ENCODE data around the gene TCF25. TPM values are rescaled to one million over a fixed set of nuclear protein-coding genes. Genes with fewer than 3 reads are reported as not detected.

The TCF25 gene
- total and polyA plus RNA-seq, 2 experiments from 2014 or later: 95.4 to 143 TPM

DNA sequence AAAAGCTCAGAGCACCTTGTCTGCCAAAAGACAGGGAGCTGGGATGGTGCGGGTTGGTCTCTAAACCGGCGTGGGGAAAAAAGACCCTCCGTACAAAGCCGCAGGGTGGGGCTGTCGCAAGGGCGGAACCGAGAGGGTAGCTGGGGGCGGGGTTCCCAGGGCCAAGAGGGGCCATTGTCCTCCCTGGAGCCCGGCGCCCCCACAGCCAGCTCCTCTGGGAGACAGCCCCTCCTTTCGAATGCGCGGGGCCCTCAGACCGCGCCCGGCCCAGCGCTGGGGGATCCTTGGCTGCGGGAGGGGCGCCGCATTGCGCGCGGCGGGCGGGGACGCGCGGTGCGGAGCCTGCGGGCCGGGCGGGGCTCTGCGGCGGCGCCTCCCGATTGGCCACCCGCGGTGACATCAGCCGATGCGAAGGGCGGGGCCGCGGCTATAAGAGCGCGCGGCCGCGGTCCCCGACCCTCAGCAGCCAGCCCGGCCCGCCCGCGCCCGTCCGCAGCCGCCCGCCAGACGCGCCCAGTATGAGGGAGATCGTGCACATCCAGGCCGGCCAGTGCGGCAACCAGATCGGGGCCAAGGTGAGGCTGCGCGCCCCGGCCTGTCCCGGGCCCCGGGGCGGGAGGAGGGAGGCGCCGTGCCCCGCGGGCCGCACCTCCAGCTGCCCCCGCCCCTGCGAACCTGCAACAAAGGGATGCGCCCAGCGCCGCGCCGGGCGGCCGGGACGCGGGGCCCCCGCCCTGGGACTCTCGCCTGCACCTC, 49.7 kb downstream of the TCF25 start, which contains the start of gene TUBB3 (continued):
- TF ChIP-seq EZH2phosphoT487 (IDR thresholded peaks at IDR 0.05; ENCODE audit: unreplicated experiment): no peak

DNA sequence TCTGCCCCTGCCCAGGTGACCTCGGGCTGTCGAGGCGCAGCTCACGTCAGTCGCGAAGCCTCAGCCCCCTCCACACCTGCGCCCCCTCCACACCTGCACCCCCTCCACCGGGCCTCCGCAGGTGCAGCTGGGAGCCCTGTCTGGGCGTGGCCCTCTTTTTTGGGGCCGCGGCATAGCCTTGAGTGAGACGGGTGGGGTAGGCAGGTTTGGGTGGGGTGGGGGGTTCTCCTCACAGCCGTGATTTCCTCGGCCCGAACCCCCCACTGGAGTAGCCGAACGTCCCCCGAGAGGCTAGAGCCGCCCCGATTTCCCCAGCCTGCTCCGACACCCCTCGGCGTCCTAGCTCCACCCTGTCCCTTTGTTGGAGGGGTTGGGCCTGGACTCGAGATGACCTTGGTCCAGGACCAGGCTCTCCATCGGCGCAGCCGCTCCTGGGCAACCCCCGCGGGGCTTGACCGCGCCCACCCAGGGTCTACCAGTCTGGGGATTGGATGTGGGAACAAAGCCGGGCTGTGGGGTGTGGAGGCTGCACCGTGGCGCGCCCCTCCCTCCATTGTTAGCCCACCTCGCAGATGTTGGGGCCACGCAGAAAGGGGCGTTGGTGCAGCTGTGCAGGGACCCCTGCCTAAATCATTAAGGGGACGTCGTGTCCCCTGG, 50.4 kb downstream of the TCF25 start:
- H3K79me2 ChIP-seq (replicated peaks; ENCODE audit: insufficient read depth): peaks cover 19% of the 10 kb centered on the region
- Mint-ChIP-seq H3K4me3 (peak overlapping the region; percentile 68; the same call in 2 of the 3 replicates), H3K36me3 (ENCODE audit: low read depth) (no peaks in the 10 kb centered on the region), H3K27me3 (ENCODE audit: insufficient read depth, low read depth, poor library complexity) (peaks cover 41% of the 10 kb centered on the region), H3K4me1 (peaks cover 16% of the 10 kb centered on the region), H3K27ac (no peak overlapping the region), H3K9me3 (no peaks in the 10 kb centered on the region)
- no peaks in the 10 kb centered on the region for H3K36me3 ChIP-seq (ENCODE audit: insufficient read depth)
- peaks cover 8% of the 10 kb centered on the region; the same call in 1 of the 2 replicates for H3F3A ChIP-seq (replicated peaks; ENCODE audit: low read depth)
- ATAC-seq (peak; percentile 10), DNase-seq (ENCODE audit: low spot score) (peak; percentile 66)
- TF ChIP-seq, protein P1, sequence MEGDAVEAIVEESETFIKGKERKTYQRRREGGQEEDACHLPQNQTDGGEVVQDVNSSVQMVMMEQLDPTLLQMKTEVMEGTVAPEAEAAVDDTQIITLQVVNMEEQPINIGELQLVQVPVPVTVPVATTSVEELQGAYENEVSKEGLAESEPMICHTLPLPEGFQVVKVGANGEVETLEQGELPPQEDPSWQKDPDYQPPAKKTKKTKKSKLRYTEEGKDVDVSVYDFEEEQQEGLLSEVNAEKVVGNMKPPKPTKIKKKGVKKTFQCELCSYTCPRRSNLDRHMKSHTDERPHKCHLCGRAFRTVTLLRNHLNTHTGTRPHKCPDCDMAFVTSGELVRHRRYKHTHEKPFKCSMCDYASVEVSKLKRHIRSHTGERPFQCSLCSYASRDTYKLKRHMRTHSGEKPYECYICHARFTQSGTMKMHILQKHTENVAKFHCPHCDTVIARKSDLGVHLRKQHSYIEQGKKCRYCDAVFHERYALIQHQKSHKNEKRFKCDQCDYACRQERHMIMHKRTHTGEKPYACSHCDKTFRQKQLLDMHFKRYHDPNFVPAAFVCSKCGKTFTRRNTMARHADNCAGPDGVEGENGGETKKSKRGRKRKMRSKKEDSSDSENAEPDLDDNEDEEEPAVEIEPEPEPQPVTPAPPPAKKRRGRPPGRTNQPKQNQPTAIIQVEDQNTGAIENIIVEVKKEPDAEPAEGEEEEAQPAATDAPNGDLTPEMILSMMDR (conservative IDR thresholded peaks at IDR 0.05; ENCODE audit: low read depth in 2 of 2): no peak
- TF ChIP-seq, protein P2, sequence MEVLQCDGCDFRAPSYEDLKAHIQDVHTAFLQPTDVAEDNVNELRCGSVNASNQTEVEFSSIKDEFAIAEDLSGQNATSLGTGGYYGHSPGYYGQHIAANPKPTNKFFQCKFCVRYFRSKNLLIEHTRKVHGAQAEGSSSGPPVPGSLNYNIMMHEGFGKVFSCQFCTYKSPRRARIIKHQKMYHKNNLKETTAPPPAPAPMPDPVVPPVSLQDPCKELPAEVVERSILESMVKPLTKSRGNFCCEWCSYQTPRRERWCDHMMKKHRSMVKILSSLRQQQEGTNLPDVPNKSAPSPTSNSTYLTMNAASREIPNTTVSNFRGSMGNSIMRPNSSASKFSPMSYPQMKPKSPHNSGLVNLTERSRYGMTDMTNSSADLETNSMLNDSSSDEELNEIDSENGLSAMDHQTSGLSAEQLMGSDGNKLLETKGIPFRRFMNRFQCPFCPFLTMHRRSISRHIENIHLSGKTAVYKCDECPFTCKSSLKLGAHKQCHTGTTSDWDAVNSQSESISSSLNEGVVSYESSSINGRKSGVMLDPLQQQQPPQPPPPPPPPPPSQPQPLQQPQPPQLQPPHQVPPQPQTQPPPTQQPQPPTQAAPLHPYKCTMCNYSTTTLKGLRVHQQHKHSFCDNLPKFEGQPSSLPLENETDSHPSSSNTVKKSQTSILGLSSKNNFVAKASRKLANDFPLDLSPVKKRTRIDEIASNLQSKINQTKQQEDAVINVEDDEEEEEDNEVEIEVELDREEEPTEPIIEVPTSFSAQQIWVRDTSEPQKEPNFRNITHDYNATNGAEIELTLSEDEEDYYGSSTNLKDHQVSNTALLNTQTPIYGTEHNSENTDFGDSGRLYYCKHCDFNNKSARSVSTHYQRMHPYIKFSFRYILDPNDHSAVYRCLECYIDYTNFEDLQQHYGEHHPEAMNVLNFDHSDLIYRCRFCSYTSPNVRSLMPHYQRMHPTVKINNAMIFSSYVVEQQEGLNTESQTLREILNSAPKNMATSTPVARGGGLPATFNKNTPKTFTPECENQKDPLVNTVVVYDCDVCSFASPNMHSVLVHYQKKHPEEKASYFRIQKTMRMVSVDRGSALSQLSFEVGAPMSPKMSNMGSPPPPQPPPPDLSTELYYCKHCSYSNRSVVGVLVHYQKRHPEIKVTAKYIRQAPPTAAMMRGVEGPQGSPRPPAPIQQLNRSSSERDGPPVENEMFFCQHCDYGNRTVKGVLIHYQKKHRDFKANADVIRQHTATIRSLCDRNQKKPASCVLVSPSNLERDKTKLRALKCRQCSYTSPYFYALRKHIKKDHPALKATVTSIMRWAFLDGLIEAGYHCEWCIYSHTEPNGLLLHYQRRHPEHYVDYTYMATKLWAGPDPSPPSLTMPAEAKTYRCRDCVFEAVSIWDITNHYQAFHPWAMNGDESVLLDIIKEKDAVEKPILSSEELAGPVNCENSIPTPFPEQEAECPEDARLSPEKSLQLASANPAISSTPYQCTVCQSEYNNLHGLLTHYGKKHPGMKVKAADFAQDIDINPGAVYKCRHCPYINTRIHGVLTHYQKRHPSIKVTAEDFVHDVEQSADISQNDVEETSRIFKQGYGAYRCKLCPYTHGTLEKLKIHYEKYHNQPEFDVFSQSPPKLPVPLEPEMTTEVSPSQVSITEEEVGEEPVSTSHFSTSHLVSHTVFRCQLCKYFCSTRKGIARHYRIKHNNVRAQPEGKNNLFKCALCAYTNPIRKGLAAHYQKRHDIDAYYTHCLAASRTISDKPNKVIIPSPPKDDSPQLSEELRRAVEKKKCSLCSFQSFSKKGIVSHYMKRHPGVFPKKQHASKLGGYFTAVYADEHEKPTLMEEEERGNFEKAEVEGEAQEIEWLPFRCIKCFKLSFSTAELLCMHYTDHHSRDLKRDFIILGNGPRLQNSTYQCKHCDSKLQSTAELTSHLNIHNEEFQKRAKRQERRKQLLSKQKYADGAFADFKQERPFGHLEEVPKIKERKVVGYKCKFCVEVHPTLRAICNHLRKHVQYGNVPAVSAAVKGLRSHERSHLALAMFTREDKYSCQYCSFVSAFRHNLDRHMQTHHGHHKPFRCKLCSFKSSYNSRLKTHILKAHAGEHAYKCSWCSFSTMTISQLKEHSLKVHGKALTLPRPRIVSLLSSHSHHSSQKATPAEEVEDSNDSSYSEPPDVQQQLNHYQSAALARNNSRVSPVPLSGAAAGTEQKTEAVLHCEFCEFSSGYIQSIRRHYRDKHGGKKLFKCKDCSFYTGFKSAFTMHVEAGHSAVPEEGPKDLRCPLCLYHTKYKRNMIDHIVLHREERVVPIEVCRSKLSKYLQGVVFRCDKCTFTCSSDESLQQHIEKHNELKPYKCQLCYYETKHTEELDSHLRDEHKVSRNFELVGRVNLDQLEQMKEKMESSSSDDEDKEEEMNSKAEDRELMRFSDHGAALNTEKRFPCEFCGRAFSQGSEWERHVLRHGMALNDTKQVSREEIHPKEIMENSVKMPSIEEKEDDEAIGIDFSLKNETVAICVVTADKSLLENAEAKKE (CRISPR knock-in tag; IDR thresholded peaks at IDR 0.05): no peak
- peak overlapping the region; percentile 92 for H3K4me2 ChIP-seq
- H3K27ac ChIP-seq (ENCODE audit: low read depth): no peak overlapping the region
- peaks cover 13% of the 10 kb centered on the region; the same call in 1 of the 2 replicates for H4K20me1 ChIP-seq (replicated peaks; ENCODE audit: insufficient read depth)
- H3K27me3 ChIP-seq (ENCODE audit: insufficient read depth): peaks cover 23% of the 10 kb centered on the region
- peak overlapping the region; percentile 86 for H3K4me3 ChIP-seq
- no peaks in the 10 kb centered on the region for H3K9me2 ChIP-seq (ENCODE audit: insufficient read depth)
- H2AFZ ChIP-seq: no peak overlapping the region
- peaks cover 28% of the 10 kb centered on the region for H3K4me1 ChIP-seq (ENCODE audit: insufficient read depth)

Measured in GM23338 (cell line).